Gastrocnemius medialis (tissue), 4 donors: ENCODE results near the gene SLC6A17.

ENCODE experiments used
- CTCF ChIP-seq, 5 experiments: fragments of 450-650 bp in 3 of 5; fragments of 200-600 bp in 2 of 5; sonication (generic) in 2 of 5; IDR thresholded peaks in 4 of 5; conservative IDR thresholded peaks in 1 of 5; 1 replicate in 4 of 5; 2 replicates in 1 of 5; pipeline ENCODE4 v1.5.1; 2016 to 2019; ENCODE audit warnings: antibody characterized with exemption in 5 of 5, mild to moderate bottlenecking in 3 of 5, moderate library complexity in 3 of 5
- POLR2A ChIP-seq, 2 donors: fragments of 450-650 bp; IDR thresholded peaks; one replicate each; pipeline ENCODE4 v1.6.1; 2017; ENCODE audit warnings: antibody characterized with exemption in 2 of 2, mild to moderate bottlenecking in 2 of 2, moderate library complexity in 2 of 2

- TF ChIP-seq CTCF (IDR thresholded peaks at IDR 0.05 in 4 of 5, conservative IDR thresholded peaks at IDR 0.05 in 1 of 5) (no peak), POLR2A (IDR thresholded peaks at IDR 0.05) (no peak)
Observed at GRCh38 chr1:110150330-110151174, at the start of gene SLC6A17.
